ENCODE measurements around the gene LHFPL3. TPM values are rescaled to one million over a fixed set of nuclear protein-coding genes. Genes with fewer than 3 reads are reported as not detected.

The LHFPL3 gene
- total and polyA plus RNA-seq, 2 experiments from 2014 or later = not detected

DNA sequence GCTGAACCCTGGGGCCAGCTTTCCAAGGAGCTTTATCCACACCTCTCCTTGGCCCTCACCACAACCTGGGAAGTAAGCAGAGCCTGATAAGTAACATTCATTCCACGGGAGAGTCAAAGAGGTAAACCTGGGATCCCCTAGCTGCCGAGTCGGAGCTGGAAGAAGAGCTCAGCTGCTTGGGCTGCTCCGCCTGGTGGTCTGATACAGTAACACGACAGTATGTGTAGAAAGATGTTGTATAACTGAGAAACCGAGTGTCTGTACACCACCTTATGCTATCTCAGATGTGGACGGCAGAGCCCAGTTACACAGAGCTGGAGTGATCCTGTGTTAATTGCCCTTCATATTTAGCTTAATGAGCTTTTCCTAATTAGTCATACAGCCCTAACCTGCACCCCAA lies 534.3 kb downstream of the LHFPL3 start:
- Histone ChIP-seq H3K79me2 (ENCODE audit: insufficient read depth) (no peaks in the 10 kb centered on the region), H3K4me2 (ENCODE audit: unreplicated experiment) (no peak overlapping the region), H3F3A (ENCODE audit: insufficient read depth) (no peaks in the 10 kb centered on the region), H3K9ac (no peak overlapping the region), H3K36me3 (ENCODE audit: low read depth) (no peaks in the 10 kb centered on the region), H3K4me1 (ENCODE audit: insufficient read depth) (no peaks in the 10 kb centered on the region), H3K9me3 (ENCODE audit: low read depth) (no peaks in the 10 kb centered on the region), H2AFZ (no peak overlapping the region), H4K20me1 (ENCODE audit: insufficient read depth) (no peaks in the 10 kb centered on the region), H3K27me3 (replicated peaks; ENCODE audit: insufficient read depth) (peaks cover 37% of the 10 kb centered on the region), H3K4me3 (no peak overlapping the region), H3K27ac (no peak overlapping the region), H3K9me2 (ENCODE audit: insufficient read depth) (no peaks in the 10 kb centered on the region)
- peak; percentile 23 for DNase-seq
- in situ Hi-C loops (cut with MboI) = no loop called here
- TF ChIP-seq EZH2phosphoT487 (IDR thresholded peaks at IDR 0.05; ENCODE audit: insufficient read depth, low read depth) (no peak), EZH2 (IDR thresholded peaks at IDR 0.05; ENCODE audit: insufficient read depth, poor library complexity, severe bottlenecking) (no peak)
- WGBS, 2 experiments (ENCODE audit: low coverage in 1 of 2, low lambda C conversion rate in 2 of 2, missing lambda C conversion rate in 2 of 2) = 35 to 41% methylated on average over 7 of the region's 7 CpGs

DNA sequence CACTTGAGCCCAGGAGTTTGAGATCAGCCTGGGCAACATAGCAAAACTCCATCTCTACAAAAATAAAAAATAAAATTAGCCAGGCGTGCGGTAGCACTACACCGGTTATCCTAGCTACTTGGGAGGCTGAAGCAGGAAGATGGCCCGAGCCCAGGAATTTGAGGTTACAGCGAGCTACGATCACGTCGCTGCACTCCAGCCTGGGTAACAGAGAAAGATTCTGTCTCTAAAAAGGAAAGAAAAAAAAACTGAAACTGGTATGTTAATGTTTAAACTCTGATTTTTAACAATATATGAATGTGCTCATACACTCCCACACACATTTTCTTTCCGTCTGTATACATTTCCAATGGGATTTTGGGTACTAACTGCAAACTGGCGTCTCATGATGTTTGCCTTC lies 545.0 kb downstream of the LHFPL3 start:
- TF ChIP-seq EZH2phosphoT487 (IDR thresholded peaks at IDR 0.05; ENCODE audit: insufficient read depth, low read depth) = no peak
- no peak for TF ChIP-seq EZH2 (IDR thresholded peaks at IDR 0.05; ENCODE audit: insufficient read depth, poor library complexity, severe bottlenecking)
- Histone ChIP-seq H3K4me1 (ENCODE audit: insufficient read depth) (no peaks in the 10 kb centered on the region), H3K9me3 (ENCODE audit: low read depth) (no peaks in the 10 kb centered on the region), H3K4me2 (ENCODE audit: unreplicated experiment) (no peak overlapping the region), H3K27ac (no peak overlapping the region), H3K36me3 (ENCODE audit: low read depth) (no peaks in the 10 kb centered on the region), H3K4me3 (no peak overlapping the region), H3F3A (ENCODE audit: insufficient read depth) (no peaks in the 10 kb centered on the region), H3K79me2 (ENCODE audit: insufficient read depth) (no peaks in the 10 kb centered on the region), H3K27me3 (replicated peaks; ENCODE audit: insufficient read depth) (0 out of 2 replicates have a peak, but pooled peaks cover 5% of the 10 kb centered on the region), H3K9me2 (ENCODE audit: insufficient read depth) (no peaks in the 10 kb centered on the region), H4K20me1 (ENCODE audit: insufficient read depth) (no peaks in the 10 kb centered on the region), H2AFZ (no peak overlapping the region), H3K9ac (no peak overlapping the region)
- WGBS, 2 experiments (ENCODE audit: low coverage in 1 of 2, low lambda C conversion rate in 2 of 2, missing lambda C conversion rate in 2 of 2) = 66 to 69% methylated on average over 10 of the region's 10 CpGs
- in situ Hi-C loops (cut with MboI) = no loop called here
- DNase-seq = no peak

DNA sequence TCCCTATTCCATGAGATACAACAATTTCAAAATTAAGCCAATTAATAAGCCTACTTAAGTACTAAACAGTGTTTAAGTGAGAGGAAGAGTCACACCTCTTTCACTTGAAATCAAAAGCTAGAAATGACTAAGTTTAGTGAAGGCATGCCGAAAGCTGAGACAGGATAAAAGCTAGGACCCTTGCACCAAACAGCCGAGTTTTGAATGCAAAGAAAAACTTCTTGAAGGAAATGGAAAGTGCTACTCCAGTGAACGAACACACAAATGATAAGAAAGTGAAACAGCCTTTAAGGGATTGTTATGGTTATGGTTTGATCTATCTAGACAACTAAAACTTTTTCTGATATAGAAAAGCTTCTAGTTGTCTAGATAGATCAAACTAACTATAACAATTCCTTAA lies 550.2 kb downstream of the LHFPL3 start:
- no peak overlapping the region for H3K4me3 ChIP-seq
- no peaks in the 10 kb centered on the region for H3F3A ChIP-seq (ENCODE audit: insufficient read depth)
- no peaks in the 10 kb centered on the region for H4K20me1 ChIP-seq (ENCODE audit: insufficient read depth)
- H3K9me2 ChIP-seq (ENCODE audit: insufficient read depth) = no peaks in the 10 kb centered on the region
- no peak overlapping the region for H3K4me2 ChIP-seq (ENCODE audit: unreplicated experiment)
- 0 out of 2 replicates have a peak, but pooled peaks cover 10% of the 10 kb centered on the region for H3K27me3 ChIP-seq (replicated peaks; ENCODE audit: insufficient read depth)
- DNase-seq = no peak
- in situ Hi-C loops (cut with MboI) = no loop called here
- H3K36me3 ChIP-seq (ENCODE audit: low read depth) = no peaks in the 10 kb centered on the region
- no peak overlapping the region for H2AFZ ChIP-seq
- H3K79me2 ChIP-seq (ENCODE audit: insufficient read depth) = no peaks in the 10 kb centered on the region
- no peaks in the 10 kb centered on the region for H3K9me3 ChIP-seq (ENCODE audit: low read depth)
- no peaks in the 10 kb centered on the region for H3K4me1 ChIP-seq (ENCODE audit: insufficient read depth)
- 49 to 55% methylated on average over 3 of the region's 3 CpGs for WGBS, 2 experiments (ENCODE audit: low coverage in 1 of 2, low lambda C conversion rate in 2 of 2, missing lambda C conversion rate in 2 of 2)
- no peak overlapping the region for H3K9ac ChIP-seq
- H3K27ac ChIP-seq = no peak overlapping the region
- TF ChIP-seq EZH2phosphoT487 (IDR thresholded peaks at IDR 0.05; ENCODE audit: insufficient read depth, low read depth) (no peak), EZH2 (IDR thresholded peaks at IDR 0.05; ENCODE audit: insufficient read depth, poor library complexity, severe bottlenecking) (no peak)

DNA sequence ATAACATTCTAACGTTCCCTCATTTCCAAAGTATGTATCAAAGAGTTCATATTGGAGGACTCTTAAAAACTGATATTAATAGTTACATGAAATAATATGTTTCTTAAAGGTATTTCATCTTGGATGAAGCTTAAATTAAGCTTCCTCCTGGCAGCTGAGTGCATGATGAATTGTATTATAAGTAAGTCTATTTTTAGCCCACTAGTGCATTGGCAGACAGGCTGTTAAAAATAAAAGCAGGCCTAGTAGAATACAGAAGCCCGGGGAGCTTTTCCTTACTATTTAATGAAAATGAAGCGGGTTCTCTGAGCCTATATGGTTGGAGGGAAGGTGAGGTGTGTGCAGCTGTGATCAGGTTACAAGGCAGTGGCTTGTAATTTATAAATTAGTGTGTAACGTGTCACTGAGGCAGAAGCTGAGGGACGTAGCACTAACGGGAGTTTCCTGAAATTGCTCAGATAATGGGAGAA lies 554.9 kb downstream of the LHFPL3 start:
- DNase-seq = peak; percentile 28
- in situ Hi-C loops (cut with MboI) = no loop called here
- 0 out of 2 replicates have a peak overlapping the region, but pooled peaks have one; percentile 9 for H2AFZ ChIP-seq

More for the DNA sequence above, 554.9 kb downstream of the LHFPL3 start:
- Histone ChIP-seq H3K4me1 (ENCODE audit: insufficient read depth) (no peaks in the 10 kb centered on the region), H3K9ac (no peak overlapping the region), H3K79me2 (ENCODE audit: insufficient read depth) (no peaks in the 10 kb centered on the region), H3K36me3 (ENCODE audit: low read depth) (no peaks in the 10 kb centered on the region), H3K9me2 (ENCODE audit: insufficient read depth) (no peaks in the 10 kb centered on the region), H4K20me1 (ENCODE audit: insufficient read depth) (no peaks in the 10 kb centered on the region), H3K27ac (no peak overlapping the region), H3K4me2 (ENCODE audit: unreplicated experiment) (no peak overlapping the region), H3K27me3 (replicated peaks; ENCODE audit: insufficient read depth) (peaks cover 36% of the 10 kb centered on the region), H3K9me3 (ENCODE audit: low read depth) (no peaks in the 10 kb centered on the region), H3F3A (ENCODE audit: insufficient read depth) (no peaks in the 10 kb centered on the region), H3K4me3 (no peak overlapping the region)
- TF ChIP-seq EZH2 (IDR thresholded peaks at IDR 0.05; ENCODE audit: insufficient read depth, poor library complexity, severe bottlenecking) (no peak), EZH2phosphoT487 (IDR thresholded peaks at IDR 0.05; ENCODE audit: insufficient read depth, low read depth) (no peak)
- WGBS, 2 experiments (ENCODE audit: low coverage in 1 of 2, low lambda C conversion rate in 2 of 2, missing lambda C conversion rate in 2 of 2) = 12% methylated on average over 6 of the region's 6 CpGs

Data from GM23248 (cell line).